Natural killer cell (primary cell): Measurements from ENCODE around the gene GPM6B. TPM values are rescaled to one million over a fixed set of nuclear protein-coding genes. Genes with fewer than 3 reads are reported as not detected.

Experiments
- ATAC-seq, 3 donors: fragments of 150-1000 bp in 2 of 3; fragments of 200-7000 bp in 1 of 3; cut with Tn5 transposase; 1 replicate in 1 of 3; 2 replicates in 2 of 3; pipeline ENCODE4 v1.10.0; 2021; ENCODE audit warnings: mild to moderate bottlenecking in 2 of 3, moderate library complexity in 2 of 3
- DNase-seq, 2 donors: peaks; one replicate each; pipeline versions ENCODE4 v3.0.0 to v3.0.0-alpha.2; 2013 to 2021; ENCODE audit warnings: mixed read lengths in 1 of 2
- H3K27ac ChIP-seq: one replicate; pipeline ENCODE4 v1.5.1; 2013; ENCODE audit warnings: mild to moderate bottlenecking, low read length
- H3K27me3 ChIP-seq: one replicate; pipeline ENCODE4 v1.6.1; 2013; ENCODE audit warnings: low read length; ENCODE audit not compliant: control insufficient read depth, insufficient read depth
- H3K36me3 ChIP-seq: one replicate; pipeline ENCODE4 v1.6.1; 2013; ENCODE audit warnings: low read length; ENCODE audit not compliant: control insufficient read depth, insufficient read depth
- H3K4me1 ChIP-seq: one replicate; pipeline ENCODE4 v1.6.1; 2013; ENCODE audit warnings: low read length; ENCODE audit not compliant: control insufficient read depth, insufficient read depth
- H3K4me3 ChIP-seq: one replicate; pipeline ENCODE4 v1.5.1; 2013; ENCODE audit warnings: low read length
- H3K9me3 ChIP-seq: one replicate; pipeline ENCODE4 v1.6.1; 2013; ENCODE audit warnings: low read length; ENCODE audit not compliant: control insufficient read depth, insufficient read depth
- H3K27ac Mint-ChIP-seq, 2 donors: one replicate each; pipeline ENCODE4 v1.8.0; 2022; ENCODE audit warnings: mild to moderate bottlenecking in 2 of 2, mixed read lengths in 2 of 2, moderate library complexity in 1 of 2
- H3K27me3 Mint-ChIP-seq, 2 donors: one replicate each; pipeline ENCODE4 v1.8.0; 2022; ENCODE audit warnings: low read depth in 2 of 2, mixed read lengths in 2 of 2
- H3K36me3 Mint-ChIP-seq: one replicate; pipeline ENCODE4 v1.8.0; 2022; ENCODE audit warnings: mixed read lengths
- H3K4me1 Mint-ChIP-seq, 2 donors: one replicate each; pipeline ENCODE4 v1.8.0; 2022; ENCODE audit warnings: mixed read lengths in 2 of 2
- H3K4me3 Mint-ChIP-seq: one replicate; pipeline ENCODE4 v1.8.0; 2022; ENCODE audit warnings: mild to moderate bottlenecking, moderate library complexity, mixed read lengths
- H3K9me3 Mint-ChIP-seq, 2 donors: one replicate each; pipeline ENCODE4 v1.8.0; 2022; ENCODE audit warnings: mixed read lengths in 2 of 2
- WGBS: methylation state at CpG from one replicate; pipeline ENCODE4 v1.1.7; 2013; ENCODE audit warnings: missing lambda C conversion rate; ENCODE audit not compliant: insufficient coverage; 5-methylcytosine and 5-hydroxymethylcytosine counted together
- intact Hi-C: fragments of 100-400 bp; cut with micrococcal nuclease; formaldehyde crosslinking; loops from one replicate; pipeline ENCODE4 v1.14.2; 2022
- total RNA-seq, 4 donors: library from RNA; stranded (reverse); fragments of 120-200 nt in 1 of 4; gene quantifications; one replicate each; pipeline versions ENCODE4 v1.2.3 to v1.2.4, GENCODE V29; 2013 to 2022
- TF ChIP-seq, protein P1 (sequence below): fragments of 200-600 bp; IDR thresholded peaks from one replicate; pipeline ENCODE4 v1.8.0; 2022; ENCODE audit warnings: antibody characterized with exemption

The GPM6B gene
- total RNA-seq, 3 donors from 2014 or later (not counting 1 experiment from before 2014, with no cell fraction given), result not detected

DNA sequence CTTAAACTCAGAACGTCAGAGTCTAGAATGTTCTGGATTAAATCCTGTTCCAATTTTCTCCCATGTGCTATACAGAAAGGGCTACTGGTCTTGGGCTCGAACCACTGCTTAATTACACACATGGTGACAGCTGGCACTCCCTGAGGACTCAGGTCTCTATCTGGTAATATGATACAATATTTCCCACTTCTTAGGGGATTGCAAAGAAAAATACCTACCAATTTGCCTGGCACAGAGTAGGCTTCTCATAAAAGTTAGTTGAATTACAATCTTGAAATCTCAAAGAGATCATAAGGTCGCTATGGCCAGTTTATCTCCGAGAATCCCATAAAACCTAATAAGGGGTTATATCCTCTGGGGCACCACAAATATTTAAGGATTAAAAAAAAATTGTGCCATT is 8.6 kb downstream of the GPM6B start:
- Mint-ChIP-seq H3K36me3 (no peaks in the 10 kb centered on the region), H3K27ac (no peak overlapping the region), H3K27me3 (peaks cover 0 to 10% of the 10 kb centered on the region in 2 donors), H3K4me1 (no peaks in the 10 kb centered on the region), H3K9me3 (no peaks in the 10 kb centered on the region), H3K4me3 (no peak overlapping the region)
- no peak for DNase-seq
- H3K27me3 ChIP-seq, result no peaks in the 10 kb centered on the region
- no peak overlapping the region for H3K4me3 ChIP-seq
- no peaks in the 10 kb centered on the region for H3K9me3 ChIP-seq
- no peak overlapping the region for H3K27ac ChIP-seq
- intact Hi-C loops, result no loop called here
- H3K36me3 ChIP-seq, result no peaks in the 10 kb centered on the region
- TF ChIP-seq, protein P1, sequence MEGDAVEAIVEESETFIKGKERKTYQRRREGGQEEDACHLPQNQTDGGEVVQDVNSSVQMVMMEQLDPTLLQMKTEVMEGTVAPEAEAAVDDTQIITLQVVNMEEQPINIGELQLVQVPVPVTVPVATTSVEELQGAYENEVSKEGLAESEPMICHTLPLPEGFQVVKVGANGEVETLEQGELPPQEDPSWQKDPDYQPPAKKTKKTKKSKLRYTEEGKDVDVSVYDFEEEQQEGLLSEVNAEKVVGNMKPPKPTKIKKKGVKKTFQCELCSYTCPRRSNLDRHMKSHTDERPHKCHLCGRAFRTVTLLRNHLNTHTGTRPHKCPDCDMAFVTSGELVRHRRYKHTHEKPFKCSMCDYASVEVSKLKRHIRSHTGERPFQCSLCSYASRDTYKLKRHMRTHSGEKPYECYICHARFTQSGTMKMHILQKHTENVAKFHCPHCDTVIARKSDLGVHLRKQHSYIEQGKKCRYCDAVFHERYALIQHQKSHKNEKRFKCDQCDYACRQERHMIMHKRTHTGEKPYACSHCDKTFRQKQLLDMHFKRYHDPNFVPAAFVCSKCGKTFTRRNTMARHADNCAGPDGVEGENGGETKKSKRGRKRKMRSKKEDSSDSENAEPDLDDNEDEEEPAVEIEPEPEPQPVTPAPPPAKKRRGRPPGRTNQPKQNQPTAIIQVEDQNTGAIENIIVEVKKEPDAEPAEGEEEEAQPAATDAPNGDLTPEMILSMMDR, result no peak
- WGBS, result 86% methylated on average over 1 of the region's 4 CpGs
- H3K4me1 ChIP-seq, result no peaks in the 10 kb centered on the region
- ATAC-seq, result no peak

DNA sequence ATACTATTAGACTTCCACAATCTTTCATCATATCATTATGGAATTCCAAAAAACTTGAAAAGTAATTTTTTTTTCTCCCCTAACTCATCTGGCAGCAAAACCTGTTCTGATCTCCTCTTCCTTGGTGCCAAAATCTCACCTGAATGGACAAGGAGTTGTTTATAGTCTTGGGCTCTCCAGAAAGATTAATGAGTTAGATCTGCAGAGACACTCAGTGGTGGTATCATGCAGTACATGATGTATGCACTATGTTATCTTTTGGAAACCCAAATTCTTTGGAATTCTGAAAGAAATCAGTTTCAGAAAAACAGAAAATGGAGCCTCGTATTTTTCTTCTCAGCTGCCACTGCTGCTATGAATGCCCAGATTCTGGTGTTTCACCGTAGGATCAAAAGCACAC is 11.7 kb downstream of the GPM6B start:
- H3K4me3 Mint-ChIP-seq, result no peak overlapping the region
- H3K36me3 ChIP-seq, result no peaks in the 10 kb centered on the region
- H3K4me3 ChIP-seq, result no peak overlapping the region
- H3K4me1 Mint-ChIP-seq, result no peaks in the 10 kb centered on the region
- no peaks in the 10 kb centered on the region for H3K9me3 ChIP-seq
- H3K4me1 ChIP-seq, result no peaks in the 10 kb centered on the region
- no peak for DNase-seq
- no peak for ATAC-seq
- no peaks in the 10 kb centered on the region for H3K27me3 Mint-ChIP-seq
- H3K36me3 Mint-ChIP-seq, result no peaks in the 10 kb centered on the region
- intact Hi-C loops, result no loop called here
- H3K27ac ChIP-seq, result no peak overlapping the region
- 69% methylated on average over 2 of the region's 2 CpGs for WGBS
- no peaks in the 10 kb centered on the region for H3K27me3 ChIP-seq
- TF ChIP-seq, protein P1, result no peak
- H3K9me3 Mint-ChIP-seq, result no peaks in the 10 kb centered on the region
- no peak overlapping the region for H3K27ac Mint-ChIP-seq

DNA sequence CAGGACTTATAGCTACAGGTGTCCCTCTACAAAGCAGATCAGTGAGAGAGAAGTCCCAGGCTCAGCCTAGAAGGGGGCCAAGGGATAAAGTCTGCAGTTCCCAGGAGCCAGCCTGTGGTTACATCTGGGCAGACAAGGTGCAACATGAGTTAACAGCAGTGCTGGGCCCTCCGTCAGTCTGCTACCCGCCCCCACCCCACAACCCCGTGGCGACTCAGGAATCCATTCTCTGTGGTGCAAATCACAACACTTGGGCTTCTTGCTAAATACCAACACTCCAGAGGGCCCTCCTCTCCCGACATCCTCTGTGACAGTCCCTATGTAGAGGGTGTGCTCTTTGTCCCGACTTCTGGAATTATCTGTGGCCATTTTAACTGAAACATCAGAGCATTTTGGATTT is 13.8 kb downstream of the GPM6B start:
- no peaks in the 10 kb centered on the region for H3K27me3 Mint-ChIP-seq
- H3K36me3 Mint-ChIP-seq, result no peaks in the 10 kb centered on the region
- DNase-seq (no peak), ATAC-seq (no peak)
- no peaks in the 10 kb centered on the region for H3K36me3 ChIP-seq
- H3K4me3 ChIP-seq, result no peak overlapping the region
- whole genome bisulfite sequencing, result 73% methylated on average over 3 of the region's 6 CpGs
- H3K4me1 Mint-ChIP-seq, result no peaks in the 10 kb centered on the region
- no peak overlapping the region for H3K27ac ChIP-seq
- H3K4me3 Mint-ChIP-seq, result no peak overlapping the region
- H3K9me3 ChIP-seq, result no peaks in the 10 kb centered on the region
- H3K27me3 ChIP-seq, result no peaks in the 10 kb centered on the region
- H3K4me1 ChIP-seq, result no peaks in the 10 kb centered on the region
- intact Hi-C loops, result no loop called here
- no peak overlapping the region for H3K27ac Mint-ChIP-seq
- no peaks in the 10 kb centered on the region for H3K9me3 Mint-ChIP-seq
- TF ChIP-seq, protein P1, result no peak

DNA sequence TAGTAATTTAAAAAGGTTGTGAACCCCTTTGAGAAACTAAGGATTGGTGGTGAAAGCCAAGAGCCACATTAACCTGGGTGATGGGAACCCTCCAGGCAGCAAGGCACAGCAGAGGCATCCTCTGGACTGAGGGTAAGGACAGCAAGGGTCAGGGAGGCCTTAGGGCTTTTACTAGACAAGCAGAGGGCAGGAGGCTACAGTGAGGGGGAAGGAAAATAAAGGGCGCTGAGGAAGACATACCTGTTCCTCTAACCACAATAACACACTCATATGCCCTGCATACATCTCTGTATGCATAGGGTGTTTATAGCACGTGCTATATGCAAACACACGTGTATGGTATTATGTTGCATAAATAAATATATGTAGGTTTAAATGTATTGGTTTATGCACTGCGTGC is 18.7 kb downstream of the GPM6B start:
- ATAC-seq (no peak), DNase-seq (no peak)
- Mint-ChIP-seq H3K9me3 (no peaks in the 10 kb centered on the region), H3K4me3 (no peak overlapping the region), H3K4me1 (peaks cover 0 to 13% of the 10 kb centered on the region in 2 donors), H3K27me3 (no peaks in the 10 kb centered on the region), H3K27ac (no peak overlapping the region), H3K36me3 (no peaks in the 10 kb centered on the region)
- no peak overlapping the region for H3K4me3 ChIP-seq
- intact Hi-C loops, result no loop called here
- H3K36me3 ChIP-seq, result no peaks in the 10 kb centered on the region
- H3K4me1 ChIP-seq, result peaks cover 3% of the 10 kb centered on the region
- TF ChIP-seq, protein P1, result no peak
- no peaks in the 10 kb centered on the region for H3K9me3 ChIP-seq
- WGBS, result no CpG with 5 or more reads among the region's 4 CpGs
- no peak overlapping the region for H3K27ac ChIP-seq
- no peaks in the 10 kb centered on the region for H3K27me3 ChIP-seq
